ENCODE measurements around the gene AAR2.

Gene AAR2

GRCh38 chr20:36298061-36298460 lies 61.8 kb downstream of the AAR2 start:
- TF ChIP-seq CTCF (IDR thresholded peaks at IDR 0.05; ENCODE audit: low read depth, low read length, missing control alignments): no peak
- DNase-seq (ENCODE audit: low read depth): no peak
- H3K4me3 ChIP-seq (ENCODE audit: low read depth, low read length): no peak overlapping the region

GRCh38 chr20:36298795-36299339 lies 62.6 kb downstream of the AAR2 start:
- TF ChIP-seq CTCF (IDR thresholded peaks at IDR 0.05; ENCODE audit: low read depth, low read length, missing control alignments): no peak
- no peak overlapping the region for H3K4me3 ChIP-seq (ENCODE audit: low read depth, low read length)
- DNase-seq (ENCODE audit: low read depth): no peak

- no peak for TF ChIP-seq CTCF (IDR thresholded peaks at IDR 0.05; ENCODE audit: low read depth, low read length, missing control alignments)
- H3K4me3 ChIP-seq (ENCODE audit: low read depth, low read length): no peak overlapping the region
- no peak for DNase-seq (ENCODE audit: low read depth)
These were observed 63.2 kb downstream of the AAR2 start for GRCh38 chr20:36299459-36299858.

GRCh38 chr20:36301359-36302119 lies 65.3 kb downstream of the AAR2 start:
- H3K4me3 ChIP-seq (ENCODE audit: low read depth, low read length): no peak overlapping the region
- TF ChIP-seq CTCF (IDR thresholded peaks at IDR 0.05; ENCODE audit: low read depth, low read length, missing control alignments): no peak
- no peak for DNase-seq (ENCODE audit: low read depth)

GRCh38 chr20:36303020-36303595 lies 66.8 kb downstream of the AAR2 start:
- TF ChIP-seq CTCF (IDR thresholded peaks at IDR 0.05; ENCODE audit: low read depth, low read length, missing control alignments): no peak
- DNase-seq (ENCODE audit: low read depth): no peak
- H3K4me3 ChIP-seq (ENCODE audit: low read depth, low read length): no peak overlapping the region

- no peak for DNase-seq (ENCODE audit: low read depth)
- no peak overlapping the region for H3K4me3 ChIP-seq (ENCODE audit: low read depth, low read length)
- TF ChIP-seq CTCF (IDR thresholded peaks at IDR 0.05; ENCODE audit: low read depth, low read length, missing control alignments): no peak
These were observed 67.6 kb downstream of the AAR2 start for GRCh38 chr20:36303831-36304230.
